ENCODE results near the gene VAT1L. TPM values are rescaled to one million over a fixed set of nuclear protein-coding genes. Genes with fewer than 3 reads are reported as not detected.

VAT1L gene
- total RNA-seq, 1 experiment from 2014 or later = 33.8 TPM

DNA sequence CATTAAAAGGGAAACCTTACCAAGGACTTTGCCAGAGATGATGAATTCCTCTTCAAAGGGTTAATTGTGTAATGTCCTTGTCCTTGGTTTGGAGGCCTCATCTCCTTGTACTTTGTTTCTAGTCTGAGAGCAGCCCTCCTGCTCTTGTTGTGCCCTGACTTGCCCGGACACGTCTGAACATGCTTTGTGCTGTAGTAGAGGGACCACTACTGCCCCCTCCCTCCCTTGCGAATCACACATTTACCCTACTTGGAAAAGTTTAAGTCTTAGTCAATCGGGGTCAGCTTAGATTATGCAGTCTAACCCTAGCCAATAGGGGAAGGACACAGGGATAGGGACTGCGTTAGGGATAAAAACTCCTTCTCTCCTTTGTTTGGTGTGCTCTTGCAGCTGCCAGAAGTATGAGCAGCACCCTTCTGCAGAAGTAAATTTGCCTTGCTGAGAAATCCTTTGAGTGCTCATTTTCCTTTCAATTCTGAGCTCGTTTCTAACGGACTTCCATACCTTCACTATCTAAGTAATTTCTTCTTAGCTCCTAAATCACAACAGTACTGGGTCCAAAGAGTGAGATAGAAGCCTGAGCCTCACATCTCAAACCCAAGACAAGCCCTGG lies 207.6 kb downstream of the VAT1L start:
- no peak overlapping the region for H2AFZ ChIP-seq (ENCODE audit: low read length)
- no peak overlapping the region for H3K14ac ChIP-seq (ENCODE audit: insufficient read depth, low read length)
- H3K18ac ChIP-seq (ENCODE audit: insufficient read length, low read depth, low read length) = no peak overlapping the region
- no peak overlapping the region for H4K8ac ChIP-seq (replicated peaks; ENCODE audit: insufficient read length, low read depth, low read length)
- Mint-ChIP-seq H3K9me3 (peaks cover 29 to 33% of the 10 kb centered on the region in 2 experiments), H3K4me3 (no peak overlapping the region), H3K27ac (peak overlapping the region in 1 of 3 experiments; percentile 68; a peak in 1 of 7 replicates), H3K4me1 (peaks cover 34 to 48% of the 10 kb centered on the region in 2 experiments), H3K27me3 (ENCODE audit: low read depth) (no peaks in the 10 kb centered on the region; the same call in 1 of the 2 replicates), H3K36me3 (ENCODE audit: insufficient read depth in 1 of 3, low read depth in 3 of 3) (peaks cover 19 to 28% (median 19%) of the 10 kb centered on the region in 3 experiments)
- no peak overlapping the region for H3T11ph ChIP-seq (ENCODE audit: low read length)
- H3K23ac ChIP-seq (ENCODE audit: insufficient read length, low read depth, low read length) = no peak overlapping the region
- H3K79me1 ChIP-seq (ENCODE audit: insufficient read depth, low read depth, low read length, poor library complexity, severe bottlenecking) = no peaks in the 10 kb centered on the region
- H2BK15ac ChIP-seq (ENCODE audit: low read depth, low read length) = no peak overlapping the region
- no peak for TF ChIP-seq CTCF (conservative IDR thresholded peaks at IDR 0.05)
- H2BK5ac ChIP-seq (ENCODE audit: insufficient read length, low read length) = no peak overlapping the region
- H4K91ac ChIP-seq (ENCODE audit: insufficient read length, low read depth, low read length) = no peak overlapping the region
- no peak overlapping the region for H4K5ac ChIP-seq (ENCODE audit: insufficient read length, low read depth, low read length)
- no peaks in the 10 kb centered on the region for H3K79me2 ChIP-seq (ENCODE audit: insufficient read depth, low read length)
- H3K27ac ChIP-seq (ENCODE audit: insufficient read length, low read depth, low read length) = no peak overlapping the region
- H3K56ac ChIP-seq (ENCODE audit: insufficient read length, low read depth, low read length) = no peak overlapping the region
- H3K9me3 ChIP-seq (ENCODE audit: control insufficient read depth, low read depth, low read length) = peaks cover 7% of the 10 kb centered on the region
- H3K9ac ChIP-seq (ENCODE audit: extremely low read depth, insufficient read length, low read length) = no peak overlapping the region
- no peak overlapping the region for H2BK120ac ChIP-seq (ENCODE audit: low read depth, low read length, poor library complexity, severe bottlenecking)
- H3K4me1 ChIP-seq (ENCODE audit: insufficient read depth, low read length) = peaks cover 9% of the 10 kb centered on the region; the same call in 1 of the 2 replicates
- no peak overlapping the region for H3K4me2 ChIP-seq (ENCODE audit: insufficient read depth, insufficient read length, low read length)
- H4K20me1 ChIP-seq (ENCODE audit: control insufficient read depth, insufficient read depth, insufficient read length) = no peaks in the 10 kb centered on the region
- no peak overlapping the region for H2AK5ac ChIP-seq (ENCODE audit: insufficient read length, low read length)
- no peak overlapping the region for H2BK12ac ChIP-seq (ENCODE audit: insufficient read length, low read depth, low read length)
- DNase-seq = peak; percentile 59
- no CpG with 5 or more reads among the region's 7 CpGs for WGBS (ENCODE audit: extremely low coverage, insufficient read length, low lambda C conversion rate)
- no peak overlapping the region; the same call in 1 of the 2 replicates for H3K4ac ChIP-seq (ENCODE audit: low read depth, low read length)
- peak overlapping the region; percentile 51 for H2BK20ac ChIP-seq (ENCODE audit: low read depth, low read length, poor library complexity, severe bottlenecking)
- no peaks in the 10 kb centered on the region for H3K23me2 ChIP-seq (ENCODE audit: insufficient read length, low read depth, low read length, poor library complexity, severe bottlenecking)
- no peaks in the 10 kb centered on the region for H3K27me3 ChIP-seq (ENCODE audit: insufficient read depth, low read length)

Measured in H9 (cell line).